SU-DHL-6 (cell line): ENCODE results near the gene TNNC1.

Experiments used
- EZH2phosphoT487 ChIP-seq: fragments of 200-600 bp; sonication (generic), shearing (Covaris generic); conservative IDR thresholded peaks from 2 replicates; pipeline ENCODE4 v1.6.1; 2018; ENCODE audit warnings: mild to moderate bottlenecking, antibody characterized with exemption, low read length, moderate library complexity, mixed read lengths
- TF ChIP-seq, protein P1 (sequence below): fragments of 200-600 bp; sonication (generic); IDR thresholded peaks from one replicate; pipeline ENCODE4 v1.5.1; 2017; ENCODE audit warnings: antibody characterized with exemption, mild to moderate bottlenecking, low read length, moderate library complexity; ENCODE audit not compliant: insufficient read depth, poor library complexity, severe bottlenecking

DNA sequence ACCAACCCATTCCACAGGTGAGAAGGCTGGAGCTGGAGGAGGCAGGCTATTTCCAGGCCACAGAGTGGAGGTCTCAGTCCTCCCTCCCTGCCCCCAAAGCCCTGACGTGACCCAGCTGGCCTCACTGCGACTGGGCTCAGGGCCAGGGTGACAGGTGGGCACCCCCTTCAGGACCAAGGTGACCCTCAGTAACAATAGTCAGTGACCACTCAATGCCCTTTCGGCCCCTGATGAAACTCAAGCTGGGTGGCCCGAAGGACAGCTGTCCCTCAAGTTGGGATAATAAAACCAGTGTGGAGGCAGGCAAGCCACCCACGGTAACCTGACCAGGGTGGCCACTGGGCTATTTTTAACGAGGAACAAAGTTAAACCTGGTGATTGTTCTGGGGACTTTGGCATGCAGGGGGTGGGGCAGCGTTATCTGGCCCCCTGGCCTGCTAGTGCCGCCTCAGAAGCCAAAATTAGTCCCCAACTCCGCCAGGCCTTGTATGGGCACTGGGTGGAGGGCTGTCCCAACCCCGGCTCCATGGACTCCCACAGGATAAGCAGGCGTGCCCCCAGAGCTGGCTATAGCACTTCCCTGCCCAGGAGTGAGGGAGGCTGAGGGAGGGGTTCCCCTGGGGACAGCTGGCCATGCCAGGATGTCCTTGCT lies 1.1 kb downstream of the TNNC1 start:
- TF ChIP-seq, protein P1, sequence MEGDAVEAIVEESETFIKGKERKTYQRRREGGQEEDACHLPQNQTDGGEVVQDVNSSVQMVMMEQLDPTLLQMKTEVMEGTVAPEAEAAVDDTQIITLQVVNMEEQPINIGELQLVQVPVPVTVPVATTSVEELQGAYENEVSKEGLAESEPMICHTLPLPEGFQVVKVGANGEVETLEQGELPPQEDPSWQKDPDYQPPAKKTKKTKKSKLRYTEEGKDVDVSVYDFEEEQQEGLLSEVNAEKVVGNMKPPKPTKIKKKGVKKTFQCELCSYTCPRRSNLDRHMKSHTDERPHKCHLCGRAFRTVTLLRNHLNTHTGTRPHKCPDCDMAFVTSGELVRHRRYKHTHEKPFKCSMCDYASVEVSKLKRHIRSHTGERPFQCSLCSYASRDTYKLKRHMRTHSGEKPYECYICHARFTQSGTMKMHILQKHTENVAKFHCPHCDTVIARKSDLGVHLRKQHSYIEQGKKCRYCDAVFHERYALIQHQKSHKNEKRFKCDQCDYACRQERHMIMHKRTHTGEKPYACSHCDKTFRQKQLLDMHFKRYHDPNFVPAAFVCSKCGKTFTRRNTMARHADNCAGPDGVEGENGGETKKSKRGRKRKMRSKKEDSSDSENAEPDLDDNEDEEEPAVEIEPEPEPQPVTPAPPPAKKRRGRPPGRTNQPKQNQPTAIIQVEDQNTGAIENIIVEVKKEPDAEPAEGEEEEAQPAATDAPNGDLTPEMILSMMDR = no peak
- TF ChIP-seq EZH2phosphoT487 = no peak
